ENCODE data around the gene NTN1. TPM values are rescaled to one million over a fixed set of nuclear protein-coding genes. Genes with fewer than 3 reads are reported as not detected.
A peak's percentile ranks its signal among the peaks of the same experiment; 100 is the strongest.

Gene NTN1
- total and polyA plus RNA-seq, 12 donors: 3.0 to 38.7 (median 15.8) TPM

GRCh38 chr17:9242983-9243382 lies 221.7 kb downstream of the NTN1 start:
- no peak for TF ChIP-seq CTCF (IDR thresholded peaks at IDR 0.05)
- peak overlapping the region in 4 of 10 donors; percentile 95 to 100 (median 98) for H3K27ac ChIP-seq
- intact Hi-C loops (cut with DNase I): loop anchor here in 1 of 10 donors (5.0 kb wide), 1 partner anchor 44 kb away; no protein-coding TSS in a partner anchor
- no peak overlapping the region for H3K4me3 ChIP-seq
- H3K9me3 ChIP-seq: no peaks in the 10 kb centered on the region
- no peak for ATAC-seq
- peaks cover 0 to 2% (median 0%) of the 10 kb centered on the region in 9 donors for H3K36me3 ChIP-seq
- peaks cover 12 to 51% (median 40%) of the 10 kb centered on the region in 9 donors for H3K4me1 ChIP-seq
- no peak for DNase-seq
- 74% methylated on average over 8 of the region's 8 CpGs for WGBS, 2 donors
- H3K27me3 ChIP-seq: no peaks in the 10 kb centered on the region

- TF ChIP-seq CTCF (IDR thresholded peaks at IDR 0.05): no peak
- intact Hi-C loops (cut with DNase I): loop anchor here in 2 of 10 donors (5.0 kb wide), 1 partner anchor 43 kb away; no protein-coding TSS in a partner anchor
These were observed 223.0 kb downstream of the NTN1 start for GRCh38 chr17:9244066-9245052.

GRCh38 chr17:9247401-9247938 lies 226.2 kb downstream of the NTN1 start:
- Histone ChIP-seq H3K27ac (no peak overlapping the region), H3K9me3 (no peaks in the 10 kb centered on the region), H3K4me3 (no peak overlapping the region), H3K4me1 (peaks cover 0 to 17% (median 8%) of the 10 kb centered on the region in 9 donors), H3K27me3 (no peaks in the 10 kb centered on the region), H3K36me3 (peaks cover 0 to 17% (median 0%) of the 10 kb centered on the region in 9 donors)
- no peak for DNase-seq
- intact Hi-C loops (cut with DNase I): loop anchor here in 1 of 10 donors (5.0 kb wide), 1 partner anchor 40 kb away; no protein-coding TSS in a partner anchor
- 95 to 96% methylated on average over 21 of the region's 21 CpGs for WGBS, 2 donors
- ATAC-seq: no peak
- TF ChIP-seq CTCF (IDR thresholded peaks at IDR 0.05): no peak

More at GRCh38 chr17:9244066-9245052, 223.0 kb downstream of the NTN1 start:
- H3K27me3 ChIP-seq: no peaks in the 10 kb centered on the region
- no peaks in the 10 kb centered on the region for H3K9me3 ChIP-seq
- WGBS, 2 donors: 73 to 77% methylated on average over 21 of the region's 21 CpGs
- no peak overlapping the region for H3K4me3 ChIP-seq
- H3K27ac ChIP-seq: peak overlapping the region in 6 of 10 donors; percentile 18 to 56 (median 36)
- DNase-seq (no peak), ATAC-seq (no peak)
- peaks cover 7 to 44% (median 31%) of the 10 kb centered on the region in 9 donors for H3K4me1 ChIP-seq
- H3K36me3 ChIP-seq: peaks cover 0 to 11% (median 0%) of the 10 kb centered on the region in 9 donors

GRCh38 chr17:9249245-9249953 lies 228.1 kb downstream of the NTN1 start:
- peaks cover 0 to 17% (median 0%) of the 10 kb centered on the region in 9 donors for H3K36me3 ChIP-seq
- TF ChIP-seq CTCF (IDR thresholded peaks at IDR 0.05): no peak
- H3K27ac ChIP-seq: no peak overlapping the region
- no peak overlapping the region for H3K4me3 ChIP-seq
- intact Hi-C loops (cut with DNase I): loop anchor here in 1 of 10 donors (5.0 kb wide), 1 partner anchor 38 kb away; no protein-coding TSS in a partner anchor
- 89 to 92% methylated on average over 21 of the region's 21 CpGs for WGBS, 2 donors
- no peak for ATAC-seq
- H3K27me3 ChIP-seq: no peaks in the 10 kb centered on the region
- peaks cover 0 to 5% (median 2%) of the 10 kb centered on the region in 9 donors for H3K4me1 ChIP-seq
- no peak for DNase-seq
- no peaks in the 10 kb centered on the region for H3K9me3 ChIP-seq

All from heart right ventricle (tissue), 16 donors.